ENCODE results near the gene UTP20.

DNA sequence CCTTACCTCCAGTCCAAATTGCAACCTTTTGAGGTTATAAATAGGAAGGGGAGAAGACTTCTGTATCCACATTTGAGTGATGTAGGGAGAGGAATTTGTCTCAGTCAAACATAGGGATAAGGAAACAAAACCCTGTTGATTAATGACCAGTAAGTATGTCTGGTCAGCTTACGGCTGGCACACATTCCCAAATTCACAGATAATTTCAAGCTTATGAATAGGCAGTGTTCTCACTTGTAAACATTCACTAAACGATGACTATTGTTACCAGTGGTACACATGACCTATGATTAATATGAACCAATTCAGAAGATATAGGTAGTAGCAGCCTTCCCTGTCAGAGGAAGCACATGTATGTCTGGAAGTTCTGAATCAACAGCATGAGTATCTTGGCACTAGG is 36.8 kb upstream of the UTP20 start:
- TF ChIP-seq, protein P1, sequence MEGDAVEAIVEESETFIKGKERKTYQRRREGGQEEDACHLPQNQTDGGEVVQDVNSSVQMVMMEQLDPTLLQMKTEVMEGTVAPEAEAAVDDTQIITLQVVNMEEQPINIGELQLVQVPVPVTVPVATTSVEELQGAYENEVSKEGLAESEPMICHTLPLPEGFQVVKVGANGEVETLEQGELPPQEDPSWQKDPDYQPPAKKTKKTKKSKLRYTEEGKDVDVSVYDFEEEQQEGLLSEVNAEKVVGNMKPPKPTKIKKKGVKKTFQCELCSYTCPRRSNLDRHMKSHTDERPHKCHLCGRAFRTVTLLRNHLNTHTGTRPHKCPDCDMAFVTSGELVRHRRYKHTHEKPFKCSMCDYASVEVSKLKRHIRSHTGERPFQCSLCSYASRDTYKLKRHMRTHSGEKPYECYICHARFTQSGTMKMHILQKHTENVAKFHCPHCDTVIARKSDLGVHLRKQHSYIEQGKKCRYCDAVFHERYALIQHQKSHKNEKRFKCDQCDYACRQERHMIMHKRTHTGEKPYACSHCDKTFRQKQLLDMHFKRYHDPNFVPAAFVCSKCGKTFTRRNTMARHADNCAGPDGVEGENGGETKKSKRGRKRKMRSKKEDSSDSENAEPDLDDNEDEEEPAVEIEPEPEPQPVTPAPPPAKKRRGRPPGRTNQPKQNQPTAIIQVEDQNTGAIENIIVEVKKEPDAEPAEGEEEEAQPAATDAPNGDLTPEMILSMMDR (IDR thresholded peaks at IDR 0.05): no peak
- TF ChIP-seq POLR2A (IDR thresholded peaks at IDR 0.05): no peak

Measured in thyroid gland (tissue), 4 donors.